ENCODE data around the gene ATN1. TPM values are rescaled to one million over a fixed set of nuclear protein-coding genes. Genes with fewer than 3 reads are reported as not detected.
"Not testable (repeated sequence)": the region's sequence is repeated elsewhere in the genome, so short reads cannot be mapped to it uniquely, and the experiment has no call there.

The ATN1 gene
- total RNA-seq, 2 donors from 2014 or later = 34.0 to 62.3 TPM

DNA sequence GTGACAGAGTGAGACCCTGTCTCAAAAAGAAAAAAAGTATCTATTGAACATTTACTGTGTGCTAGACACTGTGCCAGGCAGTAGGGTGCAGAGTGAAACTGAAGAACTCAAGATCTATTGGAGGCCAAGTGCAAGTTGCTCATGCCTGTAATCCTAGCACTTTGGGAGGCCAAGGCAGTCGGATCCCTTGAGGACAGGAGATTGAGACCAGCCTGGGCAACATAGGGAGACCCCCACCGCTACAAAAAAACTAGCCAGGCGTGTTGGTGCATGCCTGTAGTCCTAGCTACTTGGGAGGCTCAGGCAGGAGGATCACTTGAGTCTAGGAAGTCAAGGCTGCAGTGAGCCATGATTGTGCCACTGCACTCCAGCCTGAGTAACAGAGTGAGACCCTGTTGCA is 35.1 kb upstream of the ATN1 start:
- not testable (repeated sequence) for H3K36me3 Mint-ChIP-seq (ENCODE audit: low read depth); H3K27ac Mint-ChIP-seq; H3K4me1 Mint-ChIP-seq; ATAC-seq (replicated peaks); H3K9me3 Mint-ChIP-seq; H3K27me3 Mint-ChIP-seq
- peak overlapping the region; percentile 85 for H3K4me3 Mint-ChIP-seq

DNA sequence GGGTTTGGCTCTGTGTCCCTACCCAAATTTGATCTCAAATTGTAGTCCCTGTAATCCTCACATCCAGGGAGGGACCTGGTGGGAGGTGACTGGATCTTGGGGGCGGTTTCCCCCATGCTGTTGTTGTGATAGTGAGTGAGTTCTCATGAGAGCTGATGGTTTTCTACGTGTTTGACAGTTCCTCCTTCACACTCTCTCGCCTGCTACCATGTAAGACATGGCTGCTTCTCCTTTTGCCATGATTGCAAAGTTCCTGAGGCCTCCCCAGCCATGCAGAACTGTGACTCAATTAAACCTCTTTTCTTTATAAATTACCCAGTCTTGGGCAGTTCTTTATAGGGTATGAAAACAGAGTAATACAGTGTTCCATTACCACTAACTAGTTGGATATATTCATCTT is 33.4 kb upstream of the ATN1 start:
- no peak for ATAC-seq (replicated peaks)
- Mint-ChIP-seq H3K4me3 (no peak overlapping the region), H3K27ac (no peak overlapping the region), H3K4me1 (peaks cover 4% of the 10 kb centered on the region), H3K36me3 (ENCODE audit: low read depth) (no peaks in the 10 kb centered on the region), H3K9me3 (no peaks in the 10 kb centered on the region), H3K27me3 (no peaks in the 10 kb centered on the region)

DNA sequence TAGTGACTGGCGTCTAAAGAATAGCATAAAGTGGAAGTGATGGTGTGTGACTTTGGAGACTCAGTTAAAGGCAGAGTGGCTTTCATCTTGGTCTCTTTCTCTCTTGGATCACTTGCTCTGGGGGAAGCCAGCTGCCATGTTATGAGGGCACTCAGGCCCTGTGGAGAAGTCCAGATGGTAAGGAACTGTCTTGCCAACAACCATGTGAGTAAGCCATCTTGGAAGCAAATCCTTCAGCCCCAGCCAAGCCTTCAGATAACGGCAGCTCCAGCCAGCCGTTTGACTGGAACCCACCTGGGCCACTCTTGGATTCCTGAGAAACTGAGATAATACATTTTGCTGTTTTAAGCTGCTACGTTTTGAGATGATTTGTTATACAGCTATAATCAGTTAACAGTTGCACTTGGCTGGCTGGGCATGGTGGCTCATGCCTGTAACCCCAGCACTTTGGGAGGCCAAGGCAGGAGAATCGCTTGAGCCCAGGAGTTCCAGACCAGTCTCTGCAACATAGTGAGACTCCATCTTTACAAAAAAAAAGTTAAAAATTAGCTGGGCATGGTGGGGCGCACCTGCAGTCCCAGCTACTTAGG is 30.8 kb upstream of the ATN1 start:
- Mint-ChIP-seq H3K36me3 (ENCODE audit: low read depth) (no peaks in the 10 kb centered on the region), H3K27ac (no peak overlapping the region), H3K9me3 (no peaks in the 10 kb centered on the region), H3K27me3 (no peaks in the 10 kb centered on the region), H3K4me1 (no peaks in the 10 kb centered on the region), H3K4me3 (no peak overlapping the region)
- no peak for ATAC-seq (replicated peaks)

DNA sequence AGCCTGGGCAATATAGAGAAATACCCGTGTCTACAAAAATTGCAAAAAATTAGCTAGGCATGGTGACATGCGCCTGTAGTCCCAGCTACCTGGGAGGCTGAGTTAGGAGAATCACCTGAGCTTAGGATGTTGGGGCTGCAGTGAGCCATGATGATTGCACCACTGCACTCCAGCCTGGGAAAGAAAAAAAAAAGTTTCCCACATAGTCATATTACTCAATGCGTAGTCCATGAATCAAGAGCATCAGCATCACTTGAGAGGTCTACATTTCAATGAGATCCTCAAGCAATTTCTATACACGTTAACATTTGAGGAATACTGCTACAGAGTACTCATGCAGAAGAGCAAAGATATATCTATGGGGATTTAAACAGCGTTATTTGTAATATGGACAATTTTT is 28.3 kb upstream of the ATN1 start:
- Mint-ChIP-seq H3K4me3 (no peak overlapping the region), H3K4me1 (peaks cover 4% of the 10 kb centered on the region), H3K36me3 (ENCODE audit: low read depth) (no peaks in the 10 kb centered on the region), H3K9me3 (no peaks in the 10 kb centered on the region), H3K27ac (no peak overlapping the region), H3K27me3 (no peaks in the 10 kb centered on the region)
- no peak for ATAC-seq (replicated peaks)

DNA sequence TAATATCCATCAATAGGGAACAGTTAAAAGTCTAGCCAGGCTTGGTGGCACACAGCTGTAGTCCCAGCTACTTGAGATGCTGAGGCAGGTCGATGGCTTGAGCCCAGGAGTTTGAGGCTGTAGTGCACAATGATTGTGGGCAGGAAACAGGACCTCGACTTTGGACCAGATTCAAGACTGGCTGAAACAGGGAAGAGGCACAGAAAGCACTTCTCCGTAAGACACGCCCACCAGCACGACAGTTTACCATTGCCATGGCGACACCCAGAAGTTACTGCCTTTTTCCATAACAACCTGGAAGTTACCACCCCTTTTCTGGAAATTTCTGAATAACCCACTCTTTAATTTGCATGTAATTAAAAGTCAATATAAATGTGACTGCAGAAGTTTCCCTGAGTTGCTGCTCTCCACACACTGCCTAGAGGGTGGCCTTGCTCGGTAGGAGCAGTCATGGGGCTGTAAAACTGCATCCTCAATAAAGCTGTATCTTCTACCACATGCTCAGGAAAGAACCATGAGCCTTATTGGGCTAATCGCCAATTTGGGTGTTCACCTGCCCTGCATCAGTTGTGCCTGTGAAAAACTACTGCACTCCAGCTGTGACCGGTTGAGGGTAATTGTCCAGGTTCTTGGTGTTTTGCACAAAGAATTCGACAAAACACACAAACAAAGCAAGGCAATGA is 27.8 kb upstream of the ATN1 start:
- Mint-ChIP-seq H3K27me3 (no peaks in the 10 kb centered on the region), H3K4me3 (no peak overlapping the region)

DNA sequence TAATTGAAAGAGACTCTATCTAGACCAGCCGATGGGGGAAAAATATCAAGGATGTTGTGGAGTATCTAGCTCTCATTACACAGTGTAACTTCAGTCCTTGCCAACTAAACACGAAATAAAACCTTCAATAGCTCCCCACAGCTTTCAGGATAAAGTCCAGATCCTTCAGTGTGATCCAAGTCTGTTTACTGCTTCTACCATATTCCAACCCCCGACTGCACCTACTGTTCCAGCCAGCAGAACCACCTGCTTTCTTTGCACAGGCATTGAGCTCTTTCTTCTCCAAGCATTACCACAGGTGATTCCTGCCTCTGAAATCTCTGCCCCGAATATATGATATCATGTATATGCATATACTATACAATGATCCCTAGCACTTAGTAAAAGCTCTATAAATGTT is 25.3 kb upstream of the ATN1 start:
- Mint-ChIP-seq H3K9me3 (no peaks in the 10 kb centered on the region), H3K4me1 (peaks cover 4% of the 10 kb centered on the region), H3K27me3 (no peaks in the 10 kb centered on the region), H3K4me3 (no peak overlapping the region), H3K36me3 (ENCODE audit: low read depth) (no peaks in the 10 kb centered on the region), H3K27ac (peak overlapping the region; percentile 11)
- no peak for ATAC-seq (replicated peaks)

More for the DNA sequence above, 27.8 kb upstream of the ATN1 start:
- H3K36me3 Mint-ChIP-seq (ENCODE audit: low read depth) = no peaks in the 10 kb centered on the region
- no peaks in the 10 kb centered on the region for H3K9me3 Mint-ChIP-seq
- no peak overlapping the region for H3K27ac Mint-ChIP-seq
- peaks cover 4% of the 10 kb centered on the region for H3K4me1 Mint-ChIP-seq
- ATAC-seq (replicated peaks) = no peak

DNA sequence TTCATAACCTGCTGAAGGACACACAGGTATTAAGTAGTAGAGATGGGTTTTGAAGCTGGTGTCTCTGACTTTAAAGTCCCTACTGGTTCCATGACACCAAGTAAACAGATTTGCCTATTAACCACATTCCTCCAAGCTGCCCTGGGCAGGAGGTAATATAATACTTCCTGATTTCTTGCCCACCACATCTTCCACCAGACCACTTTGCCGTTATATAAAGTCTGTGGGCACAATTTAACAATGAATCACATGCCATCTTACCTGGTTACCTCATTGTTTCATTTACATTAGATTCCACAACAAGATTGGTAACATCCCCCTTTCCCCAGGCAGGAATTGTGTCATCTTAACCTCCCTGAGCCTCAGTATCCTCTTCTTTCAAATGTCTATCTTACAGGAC is 24.0 kb upstream of the ATN1 start:
- Mint-ChIP-seq H3K36me3 (ENCODE audit: low read depth) (no peaks in the 10 kb centered on the region), H3K27ac (no peak overlapping the region), H3K27me3 (no peaks in the 10 kb centered on the region), H3K9me3 (no peaks in the 10 kb centered on the region), H3K4me3 (no peak overlapping the region), H3K4me1 (peaks cover 4% of the 10 kb centered on the region)
- no peak for ATAC-seq (replicated peaks)

DNA sequence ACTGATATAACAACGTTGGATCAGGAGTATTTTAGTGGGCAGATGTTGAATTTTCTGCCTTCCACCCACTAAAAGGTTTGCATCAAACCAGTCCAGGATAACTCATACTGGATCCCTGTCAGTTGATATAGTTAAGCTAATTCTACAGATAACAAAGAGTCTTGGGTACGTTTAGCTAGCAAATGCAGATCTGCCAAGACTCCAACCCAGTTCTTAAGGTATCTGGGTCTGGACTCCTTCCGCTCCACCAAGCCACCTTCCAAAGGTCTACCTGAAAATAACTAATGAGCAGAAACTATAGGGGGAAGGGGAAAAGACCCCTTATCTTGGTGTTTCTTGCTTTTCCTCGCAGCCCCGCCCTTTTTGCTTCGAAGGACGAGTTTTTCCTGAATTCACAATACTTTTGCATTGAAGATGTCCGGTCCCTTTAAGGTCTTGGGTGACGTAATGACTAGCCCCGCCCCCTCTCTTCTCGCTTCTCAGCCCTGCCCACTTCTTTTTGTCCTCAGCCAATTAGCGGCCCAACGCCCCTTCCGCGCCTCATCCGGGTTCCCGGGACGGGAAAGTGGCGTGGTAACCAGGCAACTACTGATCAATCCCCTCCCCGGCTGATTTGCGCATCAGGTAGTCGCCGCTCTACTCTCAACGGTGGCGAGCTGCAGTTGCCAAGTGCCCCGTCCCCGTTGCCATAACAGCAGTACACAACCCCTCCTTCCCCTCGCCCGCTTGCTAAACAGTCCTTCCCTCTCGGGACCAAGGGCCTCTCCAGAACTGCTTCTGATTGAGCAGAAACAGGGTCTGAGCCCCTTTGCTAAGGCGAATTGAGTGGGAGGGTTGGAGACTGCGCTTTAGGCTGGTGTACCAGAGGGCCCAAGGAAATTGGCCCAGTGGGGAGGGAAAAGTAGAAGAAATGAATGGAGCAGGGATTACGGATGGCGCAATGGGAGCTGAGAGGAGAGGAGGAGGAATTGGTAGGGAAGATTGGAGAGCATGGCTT is 23.2 kb upstream of the ATN1 start, which contains the start of gene LRRC23:
TSS of gene LRRC23 (plus strand) at position 543 of the 997 bp plus-strand sequence. CDS start 812 bp downstream, outside the sequence.
- Mint-ChIP-seq H3K27me3 (no peaks in the 10 kb centered on the region), H3K36me3 (ENCODE audit: low read depth) (no peaks in the 10 kb centered on the region), H3K9me3 (no peaks in the 10 kb centered on the region), H3K4me3 (no peak within 1 kb of the TSS), H3K4me1 (peaks cover 4% of the 10 kb centered on the region), H3K27ac (no peak within 1 kb of the TSS)
- peak; percentile 99 for ATAC-seq (replicated peaks)

DNA sequence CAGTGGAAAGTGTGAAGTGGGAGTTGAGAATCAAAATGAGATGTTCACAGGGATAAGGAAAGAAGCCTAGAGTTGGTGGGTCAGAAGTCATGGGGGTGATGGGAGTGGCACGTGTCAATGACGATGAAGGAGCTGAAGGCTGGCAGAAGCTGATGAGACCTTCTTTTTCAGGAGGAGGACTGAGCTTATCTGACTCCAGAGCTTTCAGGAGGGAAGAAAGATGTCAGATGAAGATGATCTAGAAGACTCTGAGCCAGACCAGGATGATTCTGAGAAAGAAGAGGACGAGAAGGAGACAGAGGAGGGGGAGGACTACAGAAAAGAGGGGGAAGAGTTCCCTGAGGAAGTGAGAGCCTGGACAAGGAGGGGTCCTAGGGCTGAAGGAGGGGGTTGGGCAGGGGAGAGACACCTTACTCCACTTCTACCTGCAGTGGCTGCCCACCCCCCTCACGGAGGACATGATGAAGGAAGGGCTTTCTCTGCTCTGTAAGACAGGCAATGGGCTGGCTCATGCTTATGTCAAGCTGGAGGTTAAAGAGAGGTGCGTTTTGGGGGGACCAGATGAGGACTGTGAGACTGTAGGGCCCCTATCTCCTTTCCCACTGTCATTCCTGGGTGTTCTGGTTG is 22.2 kb upstream of the ATN1 start:
- no peaks in the 10 kb centered on the region for H3K27me3 Mint-ChIP-seq
- no peak for ATAC-seq (replicated peaks)

DNA sequence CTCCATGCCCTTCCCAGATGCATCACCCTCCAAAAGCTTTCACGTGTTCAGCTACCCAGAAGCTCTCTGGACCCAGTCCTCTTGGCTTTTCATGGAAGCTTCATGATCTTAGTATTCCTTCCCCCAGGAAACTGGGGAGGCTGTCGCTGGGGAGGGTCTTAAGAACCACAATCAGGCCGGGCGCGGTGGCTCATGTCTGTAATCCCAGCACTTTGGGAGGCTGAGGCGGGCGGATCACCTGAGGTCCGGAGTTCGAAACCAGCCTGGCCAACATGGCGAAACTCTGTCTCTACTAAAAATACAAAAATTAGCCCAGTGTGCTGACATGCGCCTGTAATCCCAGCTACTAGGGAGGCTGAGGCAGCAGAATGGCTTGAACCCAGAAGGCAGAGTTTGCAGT is 19.6 kb upstream of the ATN1 start:
- H3K27ac Mint-ChIP-seq; ATAC-seq (replicated peaks); H3K36me3 Mint-ChIP-seq (ENCODE audit: low read depth); H3K9me3 Mint-ChIP-seq; H3K27me3 Mint-ChIP-seq; H3K4me3 Mint-ChIP-seq; H3K4me1 Mint-ChIP-seq: not testable (repeated sequence)

More for the DNA sequence above, 22.2 kb upstream of the ATN1 start:
- H3K4me3 Mint-ChIP-seq = no peak overlapping the region
- no peak overlapping the region for H3K27ac Mint-ChIP-seq
- no peaks in the 10 kb centered on the region for H3K9me3 Mint-ChIP-seq
- peaks cover 4% of the 10 kb centered on the region for H3K4me1 Mint-ChIP-seq
- no peaks in the 10 kb centered on the region for H3K36me3 Mint-ChIP-seq (ENCODE audit: low read depth)

DNA sequence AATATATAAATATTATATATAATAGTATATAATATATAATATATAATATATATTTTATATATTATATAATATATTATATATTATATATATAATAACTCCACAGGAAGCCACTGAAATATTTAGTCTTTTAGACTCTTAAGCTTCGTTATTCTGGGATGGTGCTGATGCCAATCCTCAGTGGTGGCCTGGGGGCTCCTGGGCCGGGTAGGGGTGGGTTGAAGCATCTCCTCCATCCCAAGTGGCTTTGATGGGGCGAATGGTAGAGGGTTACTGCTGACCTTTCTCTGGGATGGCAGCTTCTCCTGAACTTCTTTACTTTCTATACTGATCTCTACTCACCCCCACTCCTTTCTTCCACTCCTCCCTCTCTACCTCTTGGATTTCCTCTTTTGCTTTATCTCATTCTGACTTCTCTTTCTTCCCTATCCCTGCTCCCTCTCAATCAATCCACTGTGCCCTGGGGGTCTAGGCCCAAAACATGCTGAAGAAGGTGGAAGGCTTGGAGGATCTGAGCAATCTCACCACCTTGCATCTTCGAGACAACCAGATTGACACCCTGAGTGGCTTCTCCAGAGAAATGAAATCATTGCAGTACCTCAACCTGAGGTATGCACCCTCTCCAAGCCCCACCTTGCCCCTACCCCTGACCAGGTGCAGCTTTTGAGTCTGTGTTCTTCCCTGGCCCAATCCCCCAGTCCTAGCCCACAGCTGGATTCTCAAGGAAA is 18.2 kb upstream of the ATN1 start:
- H3K36me3 Mint-ChIP-seq (ENCODE audit: low read depth) = peaks cover 5% of the 10 kb centered on the region
- no peak for ATAC-seq (replicated peaks)

DNA sequence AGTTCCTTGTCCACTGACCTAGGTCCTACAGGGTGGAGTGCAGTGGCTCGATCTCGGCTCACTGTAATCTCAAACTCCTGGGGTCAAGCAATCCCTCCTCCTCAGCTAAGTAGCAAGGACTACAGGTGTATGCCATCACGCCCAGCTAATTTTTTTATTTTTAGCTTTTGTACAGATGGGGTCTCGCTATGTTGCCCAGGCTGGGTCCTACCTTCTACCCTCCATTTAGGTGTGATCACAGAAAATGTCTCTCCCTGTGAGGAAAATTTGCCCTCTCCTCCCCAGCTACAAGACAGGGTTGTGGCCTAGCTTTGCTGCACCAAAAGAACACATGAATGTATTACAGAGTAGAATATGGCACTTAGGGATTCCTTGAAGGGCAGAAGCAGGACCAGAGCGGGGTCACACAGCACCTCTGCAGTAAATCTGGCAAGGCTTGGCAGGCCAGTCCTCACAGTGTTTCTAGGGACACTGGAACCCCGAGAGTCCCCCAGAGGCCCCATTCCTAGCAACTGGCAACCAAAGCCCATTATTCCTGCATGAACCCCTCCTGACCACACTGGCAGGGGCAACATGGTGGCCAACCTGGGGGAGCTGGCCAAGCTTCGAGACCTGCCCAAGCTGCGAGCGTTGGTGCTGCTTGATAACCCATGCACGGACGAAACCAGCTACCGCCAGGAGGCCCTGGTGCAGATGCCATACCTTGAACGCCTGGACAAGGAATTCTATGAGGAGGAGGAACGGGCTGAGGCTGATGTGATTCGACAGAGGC is 15.4 kb upstream of the ATN1 start:
- ATAC-seq (replicated peaks) = no peak

More for the DNA sequence above, 18.2 kb upstream of the ATN1 start:
- no peaks in the 10 kb centered on the region for H3K9me3 Mint-ChIP-seq
- H3K27me3 Mint-ChIP-seq = no peaks in the 10 kb centered on the region
- H3K27ac Mint-ChIP-seq = no peak overlapping the region
- no peak overlapping the region for H3K4me3 Mint-ChIP-seq
- peaks cover 8% of the 10 kb centered on the region for H3K4me1 Mint-ChIP-seq

DNA sequence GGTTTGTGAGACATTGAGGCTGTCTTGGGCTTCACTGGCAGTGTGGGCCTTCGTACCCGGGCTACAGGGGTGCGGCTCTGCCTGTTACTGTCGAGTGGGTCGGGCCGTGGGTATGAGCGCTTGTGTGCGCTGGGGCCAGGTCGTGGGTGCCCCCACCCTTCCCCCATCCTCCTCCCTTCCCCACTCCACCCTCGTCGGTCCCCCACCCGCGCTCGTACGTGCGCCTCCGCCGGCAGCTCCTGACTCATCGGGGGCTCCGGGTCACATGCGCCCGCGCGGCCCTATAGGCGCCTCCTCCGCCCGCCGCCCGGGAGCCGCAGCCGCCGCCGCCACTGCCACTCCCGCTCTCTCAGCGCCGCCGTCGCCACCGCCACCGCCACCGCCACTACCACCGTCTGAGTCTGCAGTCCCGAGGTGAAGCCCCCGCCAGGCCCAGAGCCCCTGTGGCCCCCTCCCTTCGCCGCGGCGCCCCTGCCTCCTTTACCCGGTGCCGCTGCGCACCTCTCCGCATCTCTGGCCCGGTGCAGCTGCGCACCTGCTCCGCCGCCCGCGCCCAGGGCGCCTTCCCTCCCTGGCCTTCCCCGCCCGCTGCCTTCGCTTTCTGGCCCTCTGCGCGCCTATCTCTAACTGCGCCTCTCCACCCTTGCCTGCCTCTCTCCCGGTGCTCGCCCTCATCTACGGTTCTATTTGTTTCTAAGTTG is 13.4 kb upstream of the ATN1 start, which contains the start of gene ENO2:
TSS of gene ENO2 (plus strand) at position 335 of the 701 bp plus-strand sequence. CDS start 1,253 bp downstream, outside the sequence.
- H3K27ac Mint-ChIP-seq = peak within 1 kb of the TSS; percentile 93
- ATAC-seq (replicated peaks) = peak; percentile 97
- H3K4me3 Mint-ChIP-seq = peak within 1 kb of the TSS; percentile 96
- no peaks in the 10 kb centered on the region for H3K27me3 Mint-ChIP-seq
- no peaks in the 10 kb centered on the region for H3K9me3 Mint-ChIP-seq
- H3K36me3 Mint-ChIP-seq (ENCODE audit: low read depth) = peaks cover 52% of the 10 kb centered on the region
- peaks cover 17% of the 10 kb centered on the region for H3K4me1 Mint-ChIP-seq

More for the DNA sequence above, 15.4 kb upstream of the ATN1 start:
- peak overlapping the region; percentile 96 for H3K4me3 Mint-ChIP-seq
- H3K27me3 Mint-ChIP-seq = no peaks in the 10 kb centered on the region
- H3K27ac Mint-ChIP-seq = peak overlapping the region; percentile 93
- peaks cover 33% of the 10 kb centered on the region for H3K36me3 Mint-ChIP-seq (ENCODE audit: low read depth)
- no peaks in the 10 kb centered on the region for H3K9me3 Mint-ChIP-seq
- H3K4me1 Mint-ChIP-seq = peaks cover 14% of the 10 kb centered on the region

All from activated T-helper 17 cell treated with anti-CD3 and anti-CD28 coated beads, Interleukin-2, amount 50 U/mL, for 72 hours (primary cell).